ENCODE data around the gene ST8SIA3.

DNA sequence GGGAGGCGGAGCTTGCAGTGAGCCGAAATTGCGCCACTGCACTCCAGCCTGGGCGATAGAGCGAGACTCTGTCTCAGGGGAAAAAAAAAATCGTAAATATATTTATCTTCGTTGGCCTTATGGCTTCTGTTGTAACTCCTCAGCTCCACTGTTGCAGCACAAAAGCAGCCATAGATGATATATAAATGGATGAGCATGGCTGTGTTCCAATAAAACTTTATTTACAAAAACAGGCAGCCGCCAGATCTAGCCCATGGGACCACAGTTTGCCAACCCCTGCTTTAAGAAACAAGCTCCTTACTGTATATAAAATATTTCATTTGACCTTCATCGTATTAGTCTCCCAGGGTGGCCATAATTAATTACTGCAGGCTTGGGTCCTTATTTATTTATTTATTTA, 20.1 kb downstream of the ST8SIA3 start:
- TF ChIP-seq TAF1 (IDR thresholded peaks at IDR 0.05; ENCODE audit: borderline replicate concordance, low read depth, low read length) (no peak), POLR2A (IDR thresholded peaks at IDR 0.05; ENCODE audit: low read depth, low read length) (no peak), POLR2AphosphoS5 (IDR thresholded peaks at IDR 0.05; ENCODE audit: low read depth, low read length) (no peak)
